Neutrophil (primary cell): Measurements from ENCODE around the gene TTC3.
"Not testable (repeated sequence)": the region's sequence is repeated elsewhere in the genome, so short reads cannot be mapped to it uniquely, and the experiment has no call there.

ENCODE experiments used
- H3K27ac ChIP-seq: fragments of 200-600 bp; sonication (generic); 2 replicates; pipeline ENCODE4 v1.5.1; 2016; ENCODE audit warnings: mild to moderate bottlenecking, moderate library complexity
- H3K27me3 ChIP-seq: fragments of 200-600 bp; sonication (generic); 2 replicates; pipeline ENCODE4 v1.6.0; 2016; ENCODE audit warnings: mild to moderate bottlenecking
- H3K36me3 ChIP-seq: fragments of 200-600 bp; sonication (generic); 2 replicates; pipeline ENCODE4 v1.5.1; 2017
- H3K4me1 ChIP-seq, 2 experiments: fragments of 200-600 bp in 1 of 2; sonication (generic) in 1 of 2; 1 replicate in 1 of 2; 2 replicates in 1 of 2; pipeline versions ENCODE4 v1.5.1 to v1.6.1; 2013 to 2016; ENCODE audit warnings: low read depth in 1 of 2, low read length in 1 of 2, mild to moderate bottlenecking in 1 of 2, moderate library complexity in 1 of 2; ENCODE audit not compliant: control insufficient read depth in 1 of 2, insufficient read depth in 1 of 2
- H3K4me3 ChIP-seq, 2 experiments: fragments of 200-600 bp in 1 of 2; sonication (generic) in 1 of 2; 1 replicate in 1 of 2; 2 replicates in 1 of 2; pipeline ENCODE4 v1.5.1; 2013 to 2016; ENCODE audit warnings: low read depth in 1 of 2, low read length in 1 of 2, mild to moderate bottlenecking in 1 of 2, moderate library complexity in 1 of 2
- H3K9me3 ChIP-seq: fragments of 200-600 bp; sonication (generic); 2 replicates; pipeline ENCODE4 v1.5.1; 2016
- TF ChIP-seq, protein P1 (sequence below): fragments of 200-600 bp; sonication (generic); IDR thresholded peaks from 2 replicates; pipeline ENCODE4 v1.5.1; 2016; ENCODE audit warnings: antibody characterized with exemption

Gene TTC3

GRCh38 chr21:37043818-37044217 is 29.2 kb upstream of the TTC3 start:
- Histone ChIP-seq H3K4me3 (no peak overlapping the region), H3K27ac (no peak overlapping the region), H3K36me3 (no peaks in the 10 kb centered on the region), H3K4me1 (no peaks in the 10 kb centered on the region), H3K27me3 (no peaks in the 10 kb centered on the region), H3K9me3 (no peaks in the 10 kb centered on the region)
- TF ChIP-seq, protein P1, sequence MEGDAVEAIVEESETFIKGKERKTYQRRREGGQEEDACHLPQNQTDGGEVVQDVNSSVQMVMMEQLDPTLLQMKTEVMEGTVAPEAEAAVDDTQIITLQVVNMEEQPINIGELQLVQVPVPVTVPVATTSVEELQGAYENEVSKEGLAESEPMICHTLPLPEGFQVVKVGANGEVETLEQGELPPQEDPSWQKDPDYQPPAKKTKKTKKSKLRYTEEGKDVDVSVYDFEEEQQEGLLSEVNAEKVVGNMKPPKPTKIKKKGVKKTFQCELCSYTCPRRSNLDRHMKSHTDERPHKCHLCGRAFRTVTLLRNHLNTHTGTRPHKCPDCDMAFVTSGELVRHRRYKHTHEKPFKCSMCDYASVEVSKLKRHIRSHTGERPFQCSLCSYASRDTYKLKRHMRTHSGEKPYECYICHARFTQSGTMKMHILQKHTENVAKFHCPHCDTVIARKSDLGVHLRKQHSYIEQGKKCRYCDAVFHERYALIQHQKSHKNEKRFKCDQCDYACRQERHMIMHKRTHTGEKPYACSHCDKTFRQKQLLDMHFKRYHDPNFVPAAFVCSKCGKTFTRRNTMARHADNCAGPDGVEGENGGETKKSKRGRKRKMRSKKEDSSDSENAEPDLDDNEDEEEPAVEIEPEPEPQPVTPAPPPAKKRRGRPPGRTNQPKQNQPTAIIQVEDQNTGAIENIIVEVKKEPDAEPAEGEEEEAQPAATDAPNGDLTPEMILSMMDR = no peak

DNA sequence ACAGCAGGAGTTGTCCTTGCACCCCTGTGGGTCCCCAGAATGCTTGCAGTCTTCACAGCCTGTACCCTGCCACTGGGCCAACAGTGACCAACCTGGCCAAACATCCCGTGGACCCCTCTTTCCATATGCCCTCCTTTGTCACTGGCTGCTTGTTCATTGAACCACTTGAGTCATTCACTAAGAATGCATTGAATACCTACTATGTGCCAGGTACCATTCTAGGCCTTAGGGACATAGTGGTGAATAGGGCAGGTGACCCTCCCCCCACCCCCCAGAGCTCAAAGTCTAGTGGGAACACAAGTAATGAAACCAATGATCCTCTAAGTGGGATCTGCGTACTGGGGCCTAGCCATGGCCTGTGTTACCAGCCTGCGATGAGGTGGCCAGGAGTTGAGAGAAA is 28.4 kb upstream of the TTC3 start:
- H3K27ac ChIP-seq = no peak overlapping the region
- TF ChIP-seq, protein P1 = no peak
- no peaks in the 10 kb centered on the region for H3K27me3 ChIP-seq
- no peaks in the 10 kb centered on the region for H3K9me3 ChIP-seq
- no peak overlapping the region for H3K4me3 ChIP-seq
- H3K36me3 ChIP-seq = no peaks in the 10 kb centered on the region
- H3K4me1 ChIP-seq = no peaks in the 10 kb centered on the region

DNA sequence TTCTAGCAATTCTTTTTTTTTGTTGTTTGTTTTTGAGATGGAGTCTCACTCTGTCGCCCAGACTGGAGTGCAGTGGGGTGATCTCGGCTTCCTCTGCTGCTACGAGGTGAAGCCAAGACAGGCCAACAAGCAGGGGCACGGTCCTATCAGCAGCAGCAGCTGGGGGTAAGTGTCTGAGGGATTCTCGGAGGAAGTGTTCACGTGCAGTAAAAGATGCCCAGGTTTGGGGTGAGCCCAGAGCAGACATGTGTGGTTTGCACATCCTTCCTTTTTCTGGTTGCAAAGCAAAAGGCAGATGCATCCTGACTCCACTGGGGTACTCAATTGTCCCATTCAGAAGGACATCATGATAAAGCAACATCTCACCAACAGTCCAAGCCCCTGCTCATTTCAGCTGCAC is 27.9 kb upstream of the TTC3 start:
- Histone ChIP-seq H3K36me3 (no peaks in the 10 kb centered on the region), H3K27ac (no peak overlapping the region)

DNA sequence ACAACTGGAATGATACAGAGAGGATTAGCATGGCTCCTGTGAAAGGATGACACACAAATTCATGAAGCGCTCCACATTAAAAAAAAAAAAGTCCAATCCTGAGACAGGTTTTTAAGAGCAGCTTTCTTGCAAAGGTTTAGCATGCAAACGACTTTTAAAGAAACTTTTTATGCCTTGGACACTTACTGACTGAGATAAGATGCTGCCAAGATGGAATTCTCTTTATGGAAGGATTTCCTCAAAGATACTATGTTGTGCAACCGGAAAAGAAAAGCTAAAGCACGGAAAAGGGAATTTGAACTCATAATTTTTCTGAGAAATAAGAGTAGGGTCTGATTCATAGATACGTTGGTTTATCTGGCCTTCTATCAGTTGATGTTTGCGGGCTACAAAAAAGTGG is 27.5 kb upstream of the TTC3 start:
- no peak overlapping the region for H3K27ac ChIP-seq
- H3K27me3 ChIP-seq = no peaks in the 10 kb centered on the region
- no peaks in the 10 kb centered on the region for H3K36me3 ChIP-seq
- H3K4me1 ChIP-seq = no peaks in the 10 kb centered on the region
- H3K9me3 ChIP-seq = no peaks in the 10 kb centered on the region
- TF ChIP-seq, protein P1 = no peak
- H3K4me3 ChIP-seq = no peak overlapping the region

More for the DNA sequence above, 27.9 kb upstream of the TTC3 start:
- H3K4me3 ChIP-seq = no peak overlapping the region
- no peaks in the 10 kb centered on the region for H3K27me3 ChIP-seq
- no peaks in the 10 kb centered on the region for H3K9me3 ChIP-seq
- no peaks in the 10 kb centered on the region for H3K4me1 ChIP-seq
- TF ChIP-seq, protein P1 = no peak

DNA sequence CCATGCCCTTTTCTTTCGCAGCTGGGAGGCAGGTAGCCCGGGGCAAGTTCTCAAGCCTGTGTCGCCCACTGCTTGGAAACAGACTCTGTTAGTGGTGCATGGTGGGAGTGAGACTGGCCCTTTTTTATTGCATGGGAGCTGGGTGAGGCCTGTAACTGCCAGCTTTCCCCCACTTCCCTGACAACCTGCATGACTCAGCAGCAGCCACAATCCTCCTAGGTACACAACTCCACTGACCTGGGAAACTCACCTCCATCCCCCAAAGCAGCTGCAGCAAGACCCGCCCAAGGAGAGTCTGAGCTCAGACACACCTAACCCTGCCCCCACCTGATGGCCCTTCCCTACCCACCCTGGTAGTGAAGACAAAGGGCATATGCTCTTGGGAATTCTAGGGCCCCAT is 26.0 kb upstream of the TTC3 start:
- Histone ChIP-seq H3K9me3 (no peaks in the 10 kb centered on the region), H3K27me3 (no peaks in the 10 kb centered on the region), H3K36me3 (no peaks in the 10 kb centered on the region), H3K4me1 (no peaks in the 10 kb centered on the region), H3K4me3 (no peak overlapping the region), H3K27ac (no peak overlapping the region)
- TF ChIP-seq, protein P1 = no peak

DNA sequence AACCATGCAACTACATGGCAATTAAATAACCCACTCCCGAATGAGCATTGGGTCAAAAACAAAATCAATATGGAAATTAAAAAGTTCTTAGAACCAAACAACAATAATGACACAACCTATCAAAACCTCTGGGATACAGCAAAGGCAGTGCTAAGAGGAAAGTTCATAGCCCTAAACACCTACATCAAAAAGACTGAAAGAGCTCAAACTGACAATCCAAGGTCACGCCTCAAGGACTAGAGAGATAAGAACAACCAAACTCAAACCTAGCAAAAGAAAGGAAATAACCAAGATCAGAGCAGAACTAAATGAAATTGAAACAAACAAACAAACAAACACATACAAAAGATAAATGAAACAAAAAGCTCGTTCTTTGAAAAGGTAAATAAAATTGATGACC is 23.3 kb upstream of the TTC3 start:
- H3K36me3 ChIP-seq, H3K9me3 ChIP-seq, H3K4me3 ChIP-seq, H3K4me1 ChIP-seq, H3K27me3 ChIP-seq, H3K27ac ChIP-seq: not testable (repeated sequence)
